ENCODE measurements around the gene HS3ST6. TPM values are rescaled to one million over a fixed set of nuclear protein-coding genes. Genes with fewer than 3 reads are reported as not detected.

HS3ST6 gene
- total and polyA plus RNA-seq, 2 experiments from 2014 or later, result not detected

DNA sequence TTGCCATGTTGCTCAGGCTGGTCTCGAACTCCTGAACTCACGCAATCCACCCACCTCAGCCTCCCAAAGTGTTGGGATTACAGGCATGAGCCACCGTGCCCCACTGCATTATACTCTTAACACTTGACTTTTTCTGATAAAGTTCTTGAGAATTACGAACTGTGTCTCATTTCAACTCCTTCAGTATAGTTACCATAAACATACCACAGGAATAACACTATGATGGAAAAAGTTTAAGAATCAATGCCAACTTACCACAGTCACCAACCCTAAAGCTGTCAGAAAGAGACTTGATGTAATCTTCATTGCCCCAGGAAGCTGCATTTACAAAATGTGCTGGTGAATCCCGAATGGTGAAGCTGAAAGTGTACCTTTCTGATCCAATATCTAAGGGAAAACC is 56.5 kb downstream of the HS3ST6 start:
- no peak overlapping the region for H2AFZ ChIP-seq
- no peak overlapping the region for H3K4me2 ChIP-seq (ENCODE audit: unreplicated experiment)
- H3K9ac ChIP-seq, result no peak overlapping the region
- no peaks in the 10 kb centered on the region for H3K9me3 ChIP-seq (ENCODE audit: low read depth)
- in situ Hi-C loops (cut with MboI), result no loop called here
- H3K4me1 ChIP-seq (ENCODE audit: insufficient read depth), result no peaks in the 10 kb centered on the region
- H3F3A ChIP-seq (ENCODE audit: insufficient read depth), result no peaks in the 10 kb centered on the region
- H3K36me3 ChIP-seq (ENCODE audit: low read depth), result no peaks in the 10 kb centered on the region
- H3K4me3 ChIP-seq, result no peak overlapping the region
- DNase-seq, result no peak
- H3K27ac ChIP-seq, result no peak overlapping the region
- H4K20me1 ChIP-seq (ENCODE audit: insufficient read depth), result no peaks in the 10 kb centered on the region
- H3K79me2 ChIP-seq (ENCODE audit: insufficient read depth), result no peaks in the 10 kb centered on the region
- WGBS, 2 experiments (ENCODE audit: low coverage in 1 of 2, low lambda C conversion rate in 2 of 2, missing lambda C conversion rate in 2 of 2), result 65 to 68% methylated on average over 5 of the region's 5 CpGs
- TF ChIP-seq EZH2 (IDR thresholded peaks at IDR 0.05; ENCODE audit: insufficient read depth, poor library complexity, severe bottlenecking), result no peak
- no peak for TF ChIP-seq EZH2phosphoT487 (IDR thresholded peaks at IDR 0.05; ENCODE audit: insufficient read depth, low read depth)
- no peaks in the 10 kb centered on the region for H3K9me2 ChIP-seq (ENCODE audit: insufficient read depth)
- peaks cover 37% of the 10 kb centered on the region for H3K27me3 ChIP-seq (replicated peaks; ENCODE audit: insufficient read depth)

Small RNAs within 50 kb of the gene (small RNA-seq; reads per million reads assigned to genes)
- gene SNORA10 (ENCODE audit: low read depth, low replicate concordance), result not detected
- gene SNORA64 (ENCODE audit: low read depth, low replicate concordance), result not detected

Other genes starting within 250 kb of the HS3ST6 start
- 51.8 and 55.9 TPM in 2 replicates for gene JPT2, start 240.1 kb downstream of the HS3ST6 start, total RNA-seq (2014; rRNA removed; shearing (Covaris generic))
- 6.5 and 8.0 TPM in 2 replicates for gene JPT2, start 240.1 kb downstream of the HS3ST6 start, polyA plus RNA-seq (2016; fragmentation: Nextera tagmentation; extraction: Ambion mirVana)
- 28.3 and 58.9 TPM in 2 replicates for gene MAPK8IP3, start 212.2 kb downstream of the HS3ST6 start, total RNA-seq (2014; rRNA removed; shearing (Covaris generic))
- gene MAPK8IP3, start 212.2 kb downstream of the HS3ST6 start, polyA plus RNA-seq (2016; fragmentation: Nextera tagmentation; extraction: Ambion mirVana), result 9.1 and 10.0 TPM in 2 replicates
- 45.3 and 57.7 TPM in 2 replicates for gene NME3, start 146.9 kb downstream of the HS3ST6 start, total RNA-seq (2014; rRNA removed; shearing (Covaris generic))
- gene NME3, start 146.9 kb downstream of the HS3ST6 start, polyA plus RNA-seq (2016; fragmentation: Nextera tagmentation; extraction: Ambion mirVana), result 50.8 and 55.4 TPM in 2 replicates
- gene EME2, start 145.6 kb downstream of the HS3ST6 start, total RNA-seq (2014; rRNA removed; shearing (Covaris generic)), result 9.3 and 12.3 TPM in 2 replicates
- 3.1 and 3.9 TPM in 2 replicates for gene EME2, start 145.6 kb downstream of the HS3ST6 start, polyA plus RNA-seq (2016; fragmentation: Nextera tagmentation; extraction: Ambion mirVana)
- gene MRPS34, start 145.3 kb downstream of the HS3ST6 start, total RNA-seq (2014; rRNA removed; shearing (Covaris generic)), result 96.5 and 99.4 TPM in 2 replicates
- gene MRPS34, start 145.3 kb downstream of the HS3ST6 start, polyA plus RNA-seq (2016; fragmentation: Nextera tagmentation; extraction: Ambion mirVana), result 113 and 119 TPM in 2 replicates
- gene SPSB3, start 135.8 kb downstream of the HS3ST6 start, total RNA-seq (2014; rRNA removed; shearing (Covaris generic)), result 35.3 and 50.2 TPM in 2 replicates
- 35.1 and 35.6 TPM in 2 replicates for gene SPSB3, start 135.8 kb downstream of the HS3ST6 start, polyA plus RNA-seq (2016; fragmentation: Nextera tagmentation; extraction: Ambion mirVana)
- gene NUBP2, start 135.5 kb downstream of the HS3ST6 start, total RNA-seq (2014; rRNA removed; shearing (Covaris generic)), result 88.9 and 189 TPM in 2 replicates
- 64.3 and 66.4 TPM in 2 replicates for gene NUBP2, start 135.5 kb downstream of the HS3ST6 start, polyA plus RNA-seq (2016; fragmentation: Nextera tagmentation; extraction: Ambion mirVana)
- gene IGFALS, start 124.7 kb downstream of the HS3ST6 start, total RNA-seq (2014; rRNA removed; shearing (Covaris generic)), result 0.51 TPM in 1 of 2 replicates, not detected in the other
- not detected in 2 replicates for gene IGFALS, start 124.7 kb downstream of the HS3ST6 start, polyA plus RNA-seq (2016; fragmentation: Nextera tagmentation; extraction: Ambion mirVana)
- gene HAGH, start 91.6 kb downstream of the HS3ST6 start, total RNA-seq (2014; rRNA removed; shearing (Covaris generic)), result 48.4 and 76.5 TPM in 2 replicates
- gene HAGH, start 91.6 kb downstream of the HS3ST6 start, polyA plus RNA-seq (2016; fragmentation: Nextera tagmentation; extraction: Ambion mirVana), result 45.5 and 48.9 TPM in 2 replicates
- 40.9 and 55.3 TPM in 2 replicates for gene FAHD1, start 91.2 kb downstream of the HS3ST6 start, total RNA-seq (2014; rRNA removed; shearing (Covaris generic))
- 39.7 and 40.6 TPM in 2 replicates for gene FAHD1, start 91.2 kb downstream of the HS3ST6 start, polyA plus RNA-seq (2016; fragmentation: Nextera tagmentation; extraction: Ambion mirVana)
- gene MEIOB, start 46.3 kb downstream of the HS3ST6 start, total RNA-seq (2014; rRNA removed; shearing (Covaris generic)), result 0.38 TPM in 1 of 2 replicates, not detected in the other
- 0.14 TPM in 1 of 2 replicates, not detected in the other for gene MEIOB, start 46.3 kb downstream of the HS3ST6 start, polyA plus RNA-seq (2016; fragmentation: Nextera tagmentation; extraction: Ambion mirVana)
- 13.9 and 14.1 TPM in 2 replicates for gene MSRB1, start 24.8 kb upstream of the HS3ST6 start, total RNA-seq (2014; rRNA removed; shearing (Covaris generic))
- 26.9 and 27.4 TPM in 2 replicates for gene MSRB1, start 24.8 kb upstream of the HS3ST6 start, polyA plus RNA-seq (2016; fragmentation: Nextera tagmentation; extraction: Ambion mirVana)
- not detected in 2 replicates for gene RPL3L, start 36.3 kb upstream of the HS3ST6 start, total RNA-seq (2014; rRNA removed; shearing (Covaris generic))
- not detected in 2 replicates for gene RPL3L, start 36.3 kb upstream of the HS3ST6 start, polyA plus RNA-seq (2016; fragmentation: Nextera tagmentation; extraction: Ambion mirVana)
- gene NDUFB10, start 41.1 kb upstream of the HS3ST6 start, total RNA-seq (2014; rRNA removed; shearing (Covaris generic)), result 136 and 220 TPM in 2 replicates
- 266 and 279 TPM in 2 replicates for gene NDUFB10, start 41.1 kb upstream of the HS3ST6 start, polyA plus RNA-seq (2016; fragmentation: Nextera tagmentation; extraction: Ambion mirVana)
- gene RPS2, start 46.4 kb upstream of the HS3ST6 start, total RNA-seq (2014; rRNA removed; shearing (Covaris generic)), result 1,339 and 1,536 TPM in 2 replicates
- gene RPS2, start 46.4 kb upstream of the HS3ST6 start, polyA plus RNA-seq (2016; fragmentation: Nextera tagmentation; extraction: Ambion mirVana), result 1,060 and 1,077 TPM in 2 replicates
- gene RNF151, start 48.4 kb upstream of the HS3ST6 start, total RNA-seq (2014; rRNA removed; shearing (Covaris generic)), result not detected in 2 replicates
- gene RNF151, start 48.4 kb upstream of the HS3ST6 start, polyA plus RNA-seq (2016; fragmentation: Nextera tagmentation; extraction: Ambion mirVana), result 0.25 TPM in 1 of 2 replicates, not detected in the other
- 43.7 and 68.5 TPM in 2 replicates for gene TBL3, start 53.6 kb upstream of the HS3ST6 start, total RNA-seq (2014; rRNA removed; shearing (Covaris generic))
- 46.8 and 52.0 TPM in 2 replicates for gene TBL3, start 53.6 kb upstream of the HS3ST6 start, polyA plus RNA-seq (2016; fragmentation: Nextera tagmentation; extraction: Ambion mirVana)
- not detected in 2 replicates for gene NOXO1, start 63.1 kb upstream of the HS3ST6 start, total RNA-seq (2014; rRNA removed; shearing (Covaris generic))
- gene NOXO1, start 63.1 kb upstream of the HS3ST6 start, polyA plus RNA-seq (2016; fragmentation: Nextera tagmentation; extraction: Ambion mirVana), result 0.23 TPM in 1 of 2 replicates, not detected in the other
- gene GFER, start 65.8 kb upstream of the HS3ST6 start, total RNA-seq (2014; rRNA removed; shearing (Covaris generic)), result 16.4 and 26.4 TPM in 2 replicates
- 31.0 and 31.6 TPM in 2 replicates for gene GFER, start 65.8 kb upstream of the HS3ST6 start, polyA plus RNA-seq (2016; fragmentation: Nextera tagmentation; extraction: Ambion mirVana)
- gene SYNGR3, start 71.6 kb upstream of the HS3ST6 start, total RNA-seq (2014; rRNA removed; shearing (Covaris generic)), result 0.22 and 0.76 TPM in 2 replicates
- 0.72 and 1.3 TPM in 2 replicates for gene SYNGR3, start 71.6 kb upstream of the HS3ST6 start, polyA plus RNA-seq (2016; fragmentation: Nextera tagmentation; extraction: Ambion mirVana)
- 21.2 and 23.4 TPM in 2 replicates for gene ZNF598, start 91.4 kb upstream of the HS3ST6 start, total RNA-seq (2014; rRNA removed; shearing (Covaris generic))
- gene ZNF598, start 91.4 kb upstream of the HS3ST6 start, polyA plus RNA-seq (2016; fragmentation: Nextera tagmentation; extraction: Ambion mirVana), result 12.2 and 14.1 TPM in 2 replicates
- not detected in 2 replicates for gene NPW, start 101.4 kb upstream of the HS3ST6 start, total RNA-seq (2014; rRNA removed; shearing (Covaris generic))
- gene NPW, start 101.4 kb upstream of the HS3ST6 start, polyA plus RNA-seq (2016; fragmentation: Nextera tagmentation; extraction: Ambion mirVana), result 2.1 and 3.0 TPM in 2 replicates
- 27.3 and 39.7 TPM in 2 replicates for gene NHERF2, start 108.5 kb upstream of the HS3ST6 start, total RNA-seq (2014; rRNA removed; shearing (Covaris generic))
- 29.0 and 45.1 TPM in 2 replicates for gene NHERF2, start 108.5 kb upstream of the HS3ST6 start, polyA plus RNA-seq (2016; fragmentation: Nextera tagmentation; extraction: Ambion mirVana)
- 19.9 and 22.8 TPM in 2 replicates for gene NTHL1, start 129.4 kb upstream of the HS3ST6 start, total RNA-seq (2014; rRNA removed; shearing (Covaris generic))
- 20.3 and 21.2 TPM in 2 replicates for gene NTHL1, start 129.4 kb upstream of the HS3ST6 start, polyA plus RNA-seq (2016; fragmentation: Nextera tagmentation; extraction: Ambion mirVana)
- gene TSC2, start 129.6 kb upstream of the HS3ST6 start, total RNA-seq (2014; rRNA removed; shearing (Covaris generic)), result 53.7 and 84.6 TPM in 2 replicates
- gene TSC2, start 129.6 kb upstream of the HS3ST6 start, polyA plus RNA-seq (2016; fragmentation: Nextera tagmentation; extraction: Ambion mirVana), result 43.3 and 52.2 TPM in 2 replicates
- 200 and 201 TPM in 2 replicates for gene PKD1, start 217.5 kb upstream of the HS3ST6 start, total RNA-seq (2014; rRNA removed; shearing (Covaris generic))
- 43.7 and 48.4 TPM in 2 replicates for gene PKD1, start 217.5 kb upstream of the HS3ST6 start, polyA plus RNA-seq (2016; fragmentation: Nextera tagmentation; extraction: Ambion mirVana)
- not detected in 2 replicates for gene RAB26, start 230.2 kb upstream of the HS3ST6 start, total RNA-seq (2014; rRNA removed; shearing (Covaris generic))
- gene RAB26, start 230.2 kb upstream of the HS3ST6 start, polyA plus RNA-seq (2016; fragmentation: Nextera tagmentation; extraction: Ambion mirVana), result 0.30 and 0.71 TPM in 2 replicates
- gene TRAF7, start 237.4 kb upstream of the HS3ST6 start, total RNA-seq (2014; rRNA removed; shearing (Covaris generic)), result 72.7 and 74.2 TPM in 2 replicates
- 28.8 and 29.3 TPM in 2 replicates for gene TRAF7, start 237.4 kb upstream of the HS3ST6 start, polyA plus RNA-seq (2016; fragmentation: Nextera tagmentation; extraction: Ambion mirVana)

Data from GM23248 (cell line).